Retinal pigment epithelial cell (primary cell): ENCODE measurements around the gene CAV1.
"Not testable (repeated sequence)": the region's sequence is repeated elsewhere in the genome, so short reads cannot be mapped to it uniquely, and the experiment has no call there.

ENCODE experiments used
- DNase-seq: peaks from one replicate; pipeline ENCODE4 v3.0.0-alpha.2; 2010; ENCODE audit warnings: low read depth
- H3K4me3 ChIP-seq: 2 replicates; pipeline ENCODE4 v1.5.1; 2011; ENCODE audit warnings: mild to moderate bottlenecking, low read length, control low read depth, moderate library complexity
- CTCF ChIP-seq: conservative IDR thresholded peaks from 2 replicates; pipeline ENCODE4 v1.5.1; 2011; ENCODE audit warnings: low read depth, low read length, control low read depth, inconsistent platforms

The CAV1 gene

GRCh38 chr7:116524609-116525297, at the start of gene CAV1:
Gene CAV1, plus strand, starts transcription at chr7:116525036. Its CDS starts 27 bp downstream, at chr7:116525063.
- peak within 1 kb of the TSS; percentile 68 for H3K4me3 ChIP-seq
- peak; percentile 51 for DNase-seq
- peak; percentile 18 for TF ChIP-seq CTCF

GRCh38 chr7:116477625-116478024, 47.2 kb upstream of the CAV1 start:
- TF ChIP-seq CTCF, result no peak
- no peak for DNase-seq
- H3K4me3 ChIP-seq, result no peak overlapping the region

GRCh38 chr7:116478834-116479233, 46.0 kb upstream of the CAV1 start:
- H3K4me3 ChIP-seq, result no peak overlapping the region
- no peak for DNase-seq
- TF ChIP-seq CTCF, result no peak

- TF ChIP-seq CTCF, result no peak
- no peak for DNase-seq
- no peak overlapping the region for H3K4me3 ChIP-seq
Observed at GRCh38 chr7:116483271-116483942, 41.4 kb upstream of the CAV1 start.

GRCh38 chr7:116484389-116484788, 40.4 kb upstream of the CAV1 start:
- H3K4me3 ChIP-seq, DNase-seq: not testable (repeated sequence)

- TF ChIP-seq CTCF, result no peak
- no peak for DNase-seq
- no peak overlapping the region for H3K4me3 ChIP-seq
Observed at GRCh38 chr7:116487907-116488521, 36.8 kb upstream of the CAV1 start.

- no peak for DNase-seq
- no peak for TF ChIP-seq CTCF
- no peak overlapping the region for H3K4me3 ChIP-seq
Observed at GRCh38 chr7:116490351-116490750, 34.5 kb upstream of the CAV1 start.
